Endothelial cell (in vitro differentiated cells): ENCODE measurements around the gene HSPA12A. TPM values are rescaled to one million over a fixed set of nuclear protein-coding genes. Genes with fewer than 3 reads are reported as not detected.

Experiments used
- total RNA-seq: library from RNA; stranded (reverse); fragmentation: NEBNext Ultra II Directional; extraction: Animal tissue kit (Norgen Biotek cat#: 25700); gene quantifications from one replicate; pipeline ENCODE4 v1.2.1, GENCODE V29; 2021; ENCODE audit not compliant: unreplicated experiment

Gene HSPA12A
- total RNA-seq, 1 donor from 2014 or later, result 2.8 TPM

Other genes with a start within 250 kb of the HSPA12A start
- not detected for gene PNLIP, start 196.6 kb downstream of the HSPA12A start, total RNA-seq
- gene PNLIPRP1, start 151.6 kb downstream of the HSPA12A start, total RNA-seq, result not detected
- gene PNLIPRP2, start 121.6 kb downstream of the HSPA12A start, total RNA-seq, result not detected
- gene ENO4, start 106.9 kb upstream of the HSPA12A start, total RNA-seq, result 1.1 TPM